ENCODE results near the gene UGT1A10.

DNA sequence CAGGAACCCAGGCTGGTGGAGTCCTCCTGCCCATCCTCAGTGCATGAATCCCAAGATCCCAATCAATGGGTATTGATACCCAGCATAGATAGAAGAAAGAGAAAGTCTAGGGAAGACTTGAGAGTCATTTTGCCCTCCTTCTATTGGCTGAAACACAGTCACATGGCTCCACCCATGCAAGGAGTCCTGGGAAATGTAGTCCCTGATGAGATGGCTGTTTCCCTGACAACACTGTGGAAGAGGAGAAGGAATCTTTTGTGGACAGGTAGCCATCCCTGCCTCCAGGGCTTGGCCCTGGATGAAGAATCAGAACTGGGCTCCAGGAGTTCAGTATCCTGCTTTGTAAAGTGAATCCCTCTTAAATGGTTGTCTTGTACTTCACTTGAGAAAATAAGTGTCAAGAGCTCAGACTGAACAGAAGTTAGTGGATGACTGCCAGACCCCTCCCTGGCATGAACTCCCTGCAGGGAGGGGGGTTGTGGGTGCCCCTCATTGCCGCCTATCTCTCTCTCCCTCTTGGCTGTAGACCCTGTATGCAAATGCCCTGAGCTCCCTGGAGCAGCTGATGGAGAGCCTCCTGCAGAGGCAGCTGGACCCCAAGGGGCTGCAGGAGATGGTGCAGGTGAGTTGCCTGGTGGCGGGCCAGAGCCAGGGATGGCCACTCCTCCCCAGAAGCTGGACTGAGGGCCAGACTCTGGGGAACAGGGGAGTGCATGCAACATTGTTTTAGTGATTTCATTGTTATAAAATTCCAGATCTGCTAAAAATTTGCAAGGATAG, 178.0 kb downstream of the UGT1A10 start:
- TF ChIP-seq, protein P1, sequence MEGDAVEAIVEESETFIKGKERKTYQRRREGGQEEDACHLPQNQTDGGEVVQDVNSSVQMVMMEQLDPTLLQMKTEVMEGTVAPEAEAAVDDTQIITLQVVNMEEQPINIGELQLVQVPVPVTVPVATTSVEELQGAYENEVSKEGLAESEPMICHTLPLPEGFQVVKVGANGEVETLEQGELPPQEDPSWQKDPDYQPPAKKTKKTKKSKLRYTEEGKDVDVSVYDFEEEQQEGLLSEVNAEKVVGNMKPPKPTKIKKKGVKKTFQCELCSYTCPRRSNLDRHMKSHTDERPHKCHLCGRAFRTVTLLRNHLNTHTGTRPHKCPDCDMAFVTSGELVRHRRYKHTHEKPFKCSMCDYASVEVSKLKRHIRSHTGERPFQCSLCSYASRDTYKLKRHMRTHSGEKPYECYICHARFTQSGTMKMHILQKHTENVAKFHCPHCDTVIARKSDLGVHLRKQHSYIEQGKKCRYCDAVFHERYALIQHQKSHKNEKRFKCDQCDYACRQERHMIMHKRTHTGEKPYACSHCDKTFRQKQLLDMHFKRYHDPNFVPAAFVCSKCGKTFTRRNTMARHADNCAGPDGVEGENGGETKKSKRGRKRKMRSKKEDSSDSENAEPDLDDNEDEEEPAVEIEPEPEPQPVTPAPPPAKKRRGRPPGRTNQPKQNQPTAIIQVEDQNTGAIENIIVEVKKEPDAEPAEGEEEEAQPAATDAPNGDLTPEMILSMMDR (IDR thresholded peaks at IDR 0.05): no peak
- no peak for TF ChIP-seq EZH2 (IDR thresholded peaks at IDR 0.05; ENCODE audit: borderline replicate concordance, insufficient read depth, low read depth, low read length, poor library complexity, severe bottlenecking)
